NCI-H2227 (cell line): ENCODE results near the gene NIP7.
"Not testable (repeated sequence)": the region's sequence is repeated elsewhere in the genome, so short reads cannot be mapped to it uniquely, and the experiment has no call there.

Experiments used
- DNase-seq: peaks from one replicate; lab custom pipeline; 2025; ENCODE audit not compliant: unreplicated experiment; lab: John Stamatoyannopoulos, UW

Gene NIP7

GRCh38 chr16:69339289-69340094, at the start of gene NIP7, which contains the start of gene COG8:
NIP7 (plus strand) TSS chr16:69339772; CDS start chr16:69339830, 58 bp downstream.
COG8 (minus strand) TSS chr16:69339564; CDS start chr16:69339552, 12 bp downstream.
- peak; percentile 97 for DNase-seq

DNA sequence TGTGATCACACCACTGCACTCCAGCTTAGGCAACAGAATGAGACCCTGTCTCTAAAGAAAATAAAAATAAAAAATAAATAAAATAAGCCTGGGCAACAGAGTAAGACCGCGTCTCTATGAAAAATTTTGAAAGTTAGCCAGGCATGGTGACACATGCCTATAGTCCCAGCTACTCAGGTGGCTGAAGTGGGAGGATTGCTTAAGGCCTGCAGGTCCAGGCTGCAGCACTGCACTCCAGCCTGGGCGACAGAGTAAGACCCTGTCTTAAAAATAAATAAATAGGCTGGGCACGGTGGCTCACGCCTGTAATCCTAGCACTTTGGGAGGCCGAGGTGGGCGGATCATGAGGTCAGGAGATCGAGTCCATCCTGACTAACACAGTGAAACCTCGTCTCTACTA, 47.9 kb upstream of the NIP7 start:
- not testable (repeated sequence) for DNase-seq

DNA sequence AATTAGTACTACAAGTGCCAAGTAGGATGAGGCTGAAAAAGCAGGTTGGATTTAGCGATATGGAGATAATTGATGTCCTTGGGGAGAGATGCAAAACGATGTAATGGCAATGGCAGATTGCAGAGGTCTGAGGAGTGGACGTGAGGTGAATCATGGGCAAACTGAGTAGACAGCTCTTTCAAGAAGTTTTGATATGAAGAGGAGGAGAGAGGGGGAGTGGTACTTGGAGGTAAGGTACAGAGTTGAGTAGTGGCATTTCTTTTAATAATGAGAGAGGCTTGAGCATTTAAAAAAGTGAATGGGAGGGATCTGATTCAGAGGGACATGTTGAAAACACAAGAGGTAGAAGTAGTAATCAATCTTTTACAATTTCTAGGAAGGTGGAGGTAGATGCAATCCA, 46.2 kb upstream of the NIP7 start:
- DNase-seq: no peak

- DNase-seq: no peak
Observed at GRCh38 chr16:69294051-69294450, 45.5 kb upstream of the NIP7 start.

DNA sequence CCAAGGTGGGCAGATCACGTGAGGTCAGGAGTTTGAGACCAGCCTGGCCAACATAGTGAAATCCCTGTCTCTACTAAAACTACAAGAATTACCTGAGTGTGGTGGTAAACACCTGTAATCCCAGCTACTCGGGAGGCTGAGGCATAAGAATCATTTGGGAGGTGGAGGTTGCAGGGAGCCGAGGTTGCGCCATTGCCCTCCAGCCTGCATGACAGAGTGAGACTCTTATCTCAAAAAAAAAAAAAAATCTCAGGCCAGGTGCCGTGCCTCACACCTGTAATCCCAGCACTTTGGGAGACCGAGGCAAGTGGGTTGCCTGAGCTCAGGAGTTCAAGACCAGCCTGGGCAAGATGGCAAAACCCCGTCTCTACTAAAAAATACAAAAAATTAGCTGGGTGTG, 42.8 kb upstream of the NIP7 start:
- not testable (repeated sequence) for DNase-seq

- DNase-seq: no peak
Observed at GRCh38 chr16:69298261-69298660, 41.3 kb upstream of the NIP7 start.

DNA sequence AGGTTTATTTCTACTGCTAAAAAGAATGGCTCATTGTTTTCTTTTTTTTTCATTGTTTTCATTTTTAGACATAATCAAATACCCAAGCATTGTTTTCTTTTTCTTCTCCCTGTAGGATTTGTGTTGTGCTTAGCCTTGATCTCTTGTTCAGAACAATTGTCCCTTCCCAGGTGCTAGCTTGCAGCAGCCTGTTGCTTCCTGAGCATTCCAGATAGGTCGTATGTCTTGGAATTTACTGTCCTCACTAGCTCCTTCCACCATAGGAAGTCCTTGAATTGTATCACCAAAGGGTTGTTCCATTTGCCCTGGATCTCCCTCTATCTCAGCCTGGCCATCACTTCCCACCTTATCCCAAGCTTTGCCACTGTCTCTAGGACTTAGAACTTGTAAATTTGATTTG, 38.4 kb upstream of the NIP7 start:
- no peak for DNase-seq

DNA sequence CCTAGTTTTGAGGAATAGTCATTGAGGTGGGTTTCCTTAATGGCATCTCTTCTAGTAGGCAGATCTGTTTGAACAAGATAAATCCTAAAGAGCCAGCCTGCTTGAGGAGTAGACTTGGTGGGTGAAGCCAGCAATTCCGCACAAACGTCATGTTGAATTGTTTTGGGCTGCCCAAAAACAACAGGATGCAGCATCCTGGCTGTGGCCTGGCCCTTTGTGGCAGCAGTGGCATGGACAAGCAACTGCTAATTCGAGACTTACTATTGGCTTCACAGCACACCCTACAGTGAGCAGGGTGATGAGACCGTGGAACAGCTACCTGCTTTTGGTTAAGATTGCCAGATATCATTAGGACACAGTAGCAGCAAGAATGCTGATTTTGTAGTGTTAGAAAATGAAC, 37.7 kb upstream of the NIP7 start:
- DNase-seq: no peak

GRCh38 chr16:69302301-69302700, 37.3 kb upstream of the NIP7 start:
- no peak for DNase-seq

DNA sequence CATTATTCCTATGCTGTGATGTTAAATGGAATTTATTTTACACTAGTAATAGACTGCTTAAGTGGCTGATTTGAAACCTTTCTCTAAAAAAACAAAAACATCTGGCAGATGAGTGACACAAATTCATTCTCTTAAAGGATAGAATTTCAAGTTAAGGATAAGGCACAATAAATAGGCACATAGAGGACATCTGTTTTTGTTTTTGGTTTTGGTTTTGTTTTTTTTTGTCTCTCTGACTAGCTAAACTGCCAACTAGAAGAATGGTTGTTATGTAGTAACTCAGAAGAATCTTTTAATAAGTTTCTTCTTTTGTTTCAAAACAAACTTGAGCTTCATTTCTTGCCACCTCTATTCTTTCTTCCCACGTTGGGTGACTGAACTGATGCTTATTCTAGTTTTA, 33.5 kb upstream of the NIP7 start:
- no peak for DNase-seq

- DNase-seq: no peak
Observed at GRCh38 chr16:69307091-69307490, 32.5 kb upstream of the NIP7 start.

- no peak for DNase-seq
Observed at GRCh38 chr16:69307856-69308255, 31.7 kb upstream of the NIP7 start.

GRCh38 chr16:69309316-69309715, 30.3 kb upstream of the NIP7 start:
- DNase-seq: no peak

GRCh38 chr16:69310653-69311532, 28.7 kb upstream of the NIP7 start, which contains the start of gene VPS4A:
VPS4A (plus strand) TSS chr16:69311350; CDS start chr16:69311512, 162 bp downstream.
- peak; percentile 94 for DNase-seq

DNA sequence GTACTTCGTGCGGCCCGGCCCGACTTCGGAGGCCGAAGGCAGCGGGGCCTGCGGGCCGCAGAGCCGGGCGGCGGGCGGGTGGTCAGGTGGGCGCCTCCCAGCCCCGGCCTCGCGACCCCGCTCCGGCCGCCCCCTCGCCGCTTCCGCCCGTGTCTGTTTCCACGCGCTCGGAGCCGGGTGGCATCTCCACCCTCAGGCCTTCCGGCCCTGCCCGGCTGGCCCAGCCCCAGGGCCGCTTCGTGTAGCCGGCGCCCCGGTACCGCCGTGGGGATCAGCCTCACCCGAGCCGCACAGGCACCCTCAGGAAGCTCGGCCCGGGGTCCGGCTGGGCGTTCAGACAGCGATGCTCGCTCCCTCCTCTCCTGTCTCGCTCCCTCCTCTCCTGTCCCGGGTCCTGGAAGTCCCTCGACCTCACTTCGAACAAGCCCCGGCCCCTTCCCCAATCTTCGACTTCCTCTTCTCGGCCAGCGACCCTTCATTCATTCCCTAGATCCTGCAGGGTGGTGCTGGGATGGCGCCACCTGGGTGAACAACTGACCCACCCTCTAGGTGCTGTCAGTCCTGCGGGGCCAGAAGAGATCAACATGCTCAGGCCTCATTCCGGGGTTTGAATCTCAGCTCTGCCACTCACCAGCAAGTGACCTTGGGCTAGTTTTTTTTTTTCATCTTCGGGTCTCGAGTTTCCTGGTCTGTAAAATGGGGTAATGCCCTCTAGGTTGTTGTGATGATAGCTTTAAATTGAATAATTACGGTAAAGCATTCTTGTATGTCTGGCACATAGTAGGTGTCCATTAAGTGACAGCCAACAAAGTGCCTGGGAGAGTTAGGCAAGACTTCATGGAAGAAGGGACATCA, 27.8 kb upstream of the NIP7 start:
- DNase-seq: peak; percentile 36

GRCh38 chr16:69313469-69313868, 26.1 kb upstream of the NIP7 start:
- DNase-seq: no peak

- DNase-seq: no peak
Observed at GRCh38 chr16:69314534-69314933, 25.0 kb upstream of the NIP7 start.

DNA sequence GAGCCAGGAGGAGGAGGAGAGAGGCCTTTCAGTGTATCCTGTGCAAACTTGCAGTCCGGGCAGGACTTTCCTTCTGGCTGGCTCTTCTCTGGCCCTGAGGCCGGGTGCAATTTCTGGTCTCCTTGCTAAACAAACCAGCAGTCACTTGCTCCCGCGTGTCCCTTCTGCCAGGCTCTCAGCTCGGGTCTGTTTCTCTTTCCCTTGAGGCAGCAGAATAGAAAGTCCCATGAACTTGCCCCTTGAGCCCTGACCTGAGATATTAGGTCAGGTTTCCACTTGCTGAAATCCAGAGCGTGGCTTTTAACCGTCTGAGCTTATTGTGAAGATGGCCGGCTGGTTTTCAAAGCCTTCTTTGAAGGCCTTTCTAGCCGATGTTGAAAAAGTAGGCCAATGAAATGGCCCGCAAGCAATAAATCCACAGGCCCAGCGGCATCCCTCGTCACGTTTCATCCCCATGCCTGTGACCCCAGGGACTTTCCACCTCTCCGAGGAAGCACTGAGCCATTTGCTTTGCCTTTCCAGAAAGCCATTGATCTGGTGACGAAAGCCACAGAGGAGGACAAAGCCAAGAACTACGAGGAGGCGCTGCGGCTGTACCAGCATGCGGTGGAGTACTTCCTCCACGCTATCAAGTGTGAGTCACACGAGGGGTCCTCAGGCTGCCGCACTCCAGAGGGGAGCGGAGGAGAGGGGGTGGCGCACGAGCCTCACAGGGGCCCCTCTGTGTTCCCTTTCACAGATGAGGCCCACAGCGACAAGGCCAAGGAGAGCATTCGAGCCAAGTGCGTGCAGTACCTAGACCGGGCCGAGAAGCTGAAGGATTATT, 23.9 kb upstream of the NIP7 start:
- DNase-seq: no peak

DNA sequence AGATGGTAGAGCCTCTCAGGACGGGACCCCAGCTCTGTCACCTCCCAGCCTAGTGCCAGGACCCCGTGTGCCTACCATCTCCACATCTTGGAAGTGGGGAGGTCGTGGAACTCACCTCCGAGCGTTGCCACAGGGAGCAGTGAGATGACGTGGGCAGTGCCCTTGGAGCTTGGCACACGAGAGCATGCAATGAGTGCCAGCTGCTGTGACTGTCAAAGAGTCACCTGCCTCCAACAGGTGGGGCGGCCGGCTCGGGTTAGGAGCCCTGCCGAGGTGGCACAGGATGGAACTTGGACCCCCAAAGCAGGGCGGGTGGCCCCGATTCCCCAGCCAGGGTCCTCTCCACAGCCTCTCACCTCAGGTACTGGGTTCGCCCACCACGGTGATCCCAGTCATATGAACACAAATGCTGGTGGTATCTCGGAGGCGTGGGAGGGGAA, 23.0 kb upstream of the NIP7 start:
- DNase-seq: no peak
